Activated T-helper 9 cell treated with anti-CD3 and anti-CD28 coated beads, Interleukin-2, amount 50 U/mL, for 16 hours (primary cell): ENCODE results near the gene DUSP22.

Experiments
- DNase-seq: peaks from one replicate; pipeline ENCODE4 v3.0.0-alpha.2; 2020; ENCODE audit warnings: low read depth

The DUSP22 gene

DNA sequence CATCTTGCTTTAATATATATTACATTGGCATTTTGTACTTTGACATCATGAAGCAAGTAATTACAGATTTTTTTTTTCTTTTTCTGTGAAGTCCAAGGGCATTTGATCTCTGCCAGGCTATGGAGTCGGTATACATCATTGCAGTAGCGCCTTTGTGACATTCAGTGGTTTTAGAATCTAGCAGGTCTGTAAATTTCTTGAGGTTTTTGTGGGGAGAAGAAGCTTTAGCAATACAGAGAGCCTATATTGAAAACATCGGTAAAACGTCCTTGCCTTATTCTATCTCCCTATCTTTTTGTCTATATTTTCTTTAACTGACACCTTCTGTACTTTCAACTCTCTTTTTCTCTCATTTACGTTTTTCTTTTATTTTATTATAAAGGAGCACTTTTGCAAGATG, 47.2 kb downstream of the DUSP22 start:
- DNase-seq = no peak

DNA sequence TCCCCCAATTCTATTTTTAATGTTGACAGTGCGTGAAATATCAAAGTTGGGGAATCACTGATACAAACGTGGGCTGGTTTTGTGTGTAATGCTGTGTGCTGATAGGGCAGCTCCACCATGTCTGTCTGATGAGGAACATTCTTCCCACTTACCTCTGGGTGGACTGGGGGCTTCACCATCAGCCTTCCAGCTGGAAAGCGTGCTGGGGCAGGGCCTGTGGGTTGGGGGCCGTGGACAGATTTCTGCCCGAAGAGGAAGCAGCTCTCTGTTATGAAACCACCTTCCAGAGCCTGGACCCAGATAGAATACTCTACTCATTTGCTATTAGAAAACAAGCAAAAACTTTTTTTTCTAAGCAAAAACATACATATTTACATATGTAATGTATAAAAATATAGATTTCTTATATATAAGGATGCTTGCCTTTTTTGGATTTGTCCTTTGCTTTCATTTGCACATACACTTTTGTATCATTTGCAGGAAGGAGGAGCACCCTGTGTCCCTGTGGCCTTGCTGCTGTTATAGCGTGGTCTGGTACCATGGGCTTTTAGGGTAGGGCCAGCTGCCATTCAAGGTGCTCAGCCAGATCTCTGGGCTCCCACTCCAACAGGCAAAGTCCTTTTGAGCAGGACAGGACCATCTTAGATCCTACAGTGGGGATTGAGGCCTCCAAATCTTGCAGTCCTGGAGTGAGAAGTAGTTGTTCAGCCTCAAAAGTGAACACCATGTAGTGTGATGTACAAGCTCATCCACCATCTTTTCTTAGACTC, 48.1 kb downstream of the DUSP22 start:
- DNase-seq = no peak

DNA sequence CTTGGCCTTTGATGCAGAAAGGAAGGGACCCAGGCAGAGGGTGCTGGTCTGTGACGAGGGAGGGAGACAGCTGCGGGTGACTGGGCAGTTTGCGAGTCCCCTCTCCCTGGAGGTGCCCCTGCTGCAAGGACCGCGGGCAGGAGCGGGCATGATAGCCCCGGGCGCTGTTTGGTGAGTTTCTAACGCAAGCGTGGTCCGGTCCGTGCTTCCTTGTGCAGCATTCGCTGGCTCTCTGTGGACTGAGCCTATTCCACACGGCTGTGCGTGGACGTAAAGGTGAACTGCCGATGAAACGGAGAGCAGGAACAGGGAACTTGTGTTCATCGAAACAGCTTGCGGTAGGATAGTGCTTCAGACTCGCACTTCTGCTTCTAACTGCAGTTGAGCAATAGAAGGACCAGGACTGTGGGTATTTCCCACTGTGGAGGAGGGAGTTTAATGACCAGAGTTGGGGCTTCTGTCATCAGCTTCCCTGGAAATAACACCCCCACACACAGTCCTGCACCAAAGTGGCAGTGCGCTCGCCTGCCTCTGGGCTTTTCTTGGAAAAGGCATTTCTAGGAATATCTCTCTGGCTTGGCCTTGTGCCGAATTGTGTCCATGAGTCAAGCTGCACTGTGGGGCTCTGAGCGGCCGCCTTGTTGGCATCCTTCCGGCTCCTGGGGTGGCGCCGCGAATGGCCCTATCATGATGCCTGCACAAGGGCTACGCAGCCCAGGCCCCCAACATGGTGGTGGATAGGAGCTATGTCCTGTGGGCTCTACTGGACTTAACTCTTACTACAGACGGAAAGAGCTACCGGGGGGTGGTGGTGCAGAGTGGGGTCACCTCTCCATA, 48.9 kb downstream of the DUSP22 start:
- DNase-seq = no peak

DNA sequence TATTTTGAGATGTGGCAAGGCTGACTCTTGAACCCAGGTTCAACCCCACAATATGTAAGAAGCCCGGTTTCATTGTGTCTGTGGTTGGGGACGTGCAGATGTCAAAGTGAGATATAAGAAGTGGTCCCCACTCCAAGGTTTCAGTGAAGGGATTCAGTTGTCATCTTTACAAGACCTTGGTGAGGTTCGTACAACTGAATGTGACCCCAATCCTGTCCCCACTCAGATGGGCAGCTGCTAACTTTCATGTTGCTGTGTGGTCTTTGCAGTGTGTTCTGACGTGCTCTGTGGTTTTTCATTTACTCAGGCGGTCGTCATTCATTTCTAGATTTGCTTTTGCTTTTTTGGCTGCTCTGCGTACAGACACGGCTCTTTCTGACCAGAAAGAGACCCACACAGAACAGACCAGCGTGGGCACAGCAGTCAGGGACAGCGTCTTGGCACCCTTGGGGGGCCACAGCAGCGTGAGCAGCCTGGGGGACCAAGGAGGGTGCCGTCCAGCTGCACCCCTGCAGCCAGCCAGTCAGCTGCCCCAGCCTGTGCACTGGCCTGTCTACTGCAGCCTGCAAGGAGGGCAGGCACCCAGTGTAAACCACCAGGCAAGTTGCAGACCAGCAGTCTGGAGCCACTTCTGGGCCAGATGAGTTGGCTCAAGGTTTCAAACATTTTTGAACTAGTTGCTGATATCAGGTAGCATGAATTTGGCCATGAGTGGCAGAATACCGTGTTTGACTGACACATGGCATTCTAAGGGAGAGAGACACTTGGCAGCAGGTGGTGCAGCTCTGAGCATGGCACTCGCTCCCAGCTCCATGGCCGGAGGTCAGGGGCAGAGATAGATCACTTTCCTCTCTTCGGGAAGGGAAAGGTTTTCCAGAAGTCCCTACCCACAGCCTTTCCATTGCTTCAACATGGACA, 49.9 kb downstream of the DUSP22 start:
- no peak for DNase-seq

DNA sequence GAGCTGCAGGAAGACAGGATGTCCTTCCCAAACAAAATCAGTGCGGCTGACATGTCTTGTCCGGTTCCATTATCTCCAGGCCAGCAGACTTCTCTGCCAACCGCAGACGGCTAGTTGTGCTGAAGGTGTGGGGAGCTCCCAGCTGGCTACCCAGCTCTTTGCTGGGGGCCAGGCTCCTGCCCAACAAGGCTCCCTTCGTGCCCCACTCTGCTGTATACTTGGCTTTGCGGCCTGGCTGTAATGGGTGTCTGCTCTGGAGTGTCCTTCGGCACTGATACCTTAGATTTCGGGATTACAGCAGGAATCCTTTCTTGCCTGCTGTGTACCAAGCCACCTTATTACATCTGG, 50.5 kb downstream of the DUSP22 start:
- DNase-seq = no peak

DNA sequence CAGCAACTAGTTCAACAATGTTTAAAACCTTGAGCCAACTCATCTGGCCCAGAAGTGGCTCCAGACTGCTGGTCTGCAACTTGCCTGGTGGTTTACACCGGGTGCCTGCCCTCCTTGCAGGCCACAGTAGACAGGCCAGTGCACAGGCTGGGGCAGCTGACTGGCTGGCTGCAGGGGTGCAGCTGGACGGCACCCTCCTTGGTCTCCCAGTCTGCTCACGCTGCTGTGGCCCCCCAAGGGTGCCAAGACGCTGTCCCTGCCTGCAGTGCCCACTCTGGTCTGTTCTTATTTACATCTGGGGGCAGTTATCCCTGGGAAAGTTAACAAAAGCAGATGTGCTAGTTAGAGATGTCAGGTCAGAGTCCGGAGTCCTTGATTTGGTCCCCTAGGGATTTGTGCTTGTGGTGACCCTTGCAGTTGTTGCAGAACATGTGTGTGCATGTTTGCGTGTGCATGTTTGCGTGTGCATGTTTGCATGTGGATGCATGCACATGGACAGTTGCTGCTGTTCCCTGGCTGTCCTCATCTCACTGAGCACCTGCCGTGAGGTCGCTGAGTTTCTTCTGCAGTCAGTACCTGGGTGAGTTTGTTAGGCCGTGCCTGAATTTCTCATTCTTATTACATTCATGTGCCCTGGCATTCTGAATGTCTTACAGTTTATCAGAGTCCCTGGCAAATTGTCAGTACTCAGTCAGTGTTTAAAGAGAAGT, 51.1 kb downstream of the DUSP22 start:
- no peak for DNase-seq

DNA sequence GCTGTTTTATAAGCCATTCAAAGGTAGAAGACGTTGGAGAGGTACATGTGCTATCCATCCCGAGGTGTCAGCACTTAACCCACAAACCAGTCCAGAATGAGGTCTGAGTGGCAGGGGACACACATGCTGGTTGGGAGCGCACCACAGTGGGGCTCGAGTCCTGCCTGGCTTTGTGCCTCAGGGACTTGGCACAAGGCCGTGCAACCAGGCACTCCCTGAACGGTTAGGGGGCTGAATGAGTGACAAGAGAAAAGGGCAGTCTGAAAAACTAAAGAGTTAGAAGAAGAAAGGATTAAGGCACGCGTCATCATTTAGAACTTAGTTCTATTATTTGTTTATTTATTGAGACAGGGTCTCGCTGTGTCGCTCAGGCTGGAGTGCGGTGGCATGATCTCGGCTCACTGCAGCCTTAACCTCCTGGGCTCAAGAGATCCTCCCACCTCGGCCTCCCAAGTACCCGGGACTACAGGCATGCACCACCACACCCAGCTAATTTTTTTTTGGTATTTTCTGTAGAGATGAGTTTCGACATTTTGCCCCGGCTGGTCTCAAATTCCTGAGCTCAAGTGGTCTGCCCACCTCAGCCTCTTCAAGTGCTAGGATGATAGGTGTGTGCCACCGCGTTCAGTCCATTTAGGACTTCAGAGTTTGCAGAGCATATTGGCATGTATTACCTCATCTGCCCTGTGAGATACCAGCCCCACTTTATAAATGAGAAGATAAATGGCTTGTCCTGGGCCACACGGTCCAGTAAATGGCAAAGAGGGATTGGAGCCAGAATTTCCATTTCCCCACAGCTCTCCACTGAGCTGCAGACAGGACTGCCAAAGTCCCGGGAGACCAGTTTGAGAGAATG, 51.9 kb downstream of the DUSP22 start:
- DNase-seq = no peak

DNA sequence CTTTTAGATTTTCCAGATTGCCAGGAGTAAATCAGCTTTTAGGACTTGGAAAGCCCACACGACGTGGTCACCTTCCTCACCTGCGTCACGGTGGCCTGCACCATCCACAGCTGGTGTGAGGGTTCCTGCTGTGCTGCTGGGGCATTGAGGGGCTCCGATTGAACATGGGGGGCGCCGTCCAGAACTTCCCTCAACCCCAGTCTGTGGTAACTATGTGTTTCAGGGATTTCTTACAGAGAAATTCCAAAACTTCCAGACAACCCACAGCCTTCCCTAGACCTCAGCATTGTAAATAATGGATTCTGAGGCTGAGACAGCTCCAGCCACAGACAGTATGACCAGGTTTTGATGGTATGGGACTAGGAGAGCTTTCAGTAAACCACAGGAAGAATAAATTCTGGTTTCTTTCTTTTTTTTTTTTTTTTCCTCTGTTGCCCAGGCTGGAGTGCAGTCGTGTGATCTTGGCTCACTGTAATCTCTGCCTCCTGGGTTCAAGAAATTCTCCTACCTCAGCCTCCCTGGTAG, 52.6 kb downstream of the DUSP22 start:
- no peak for DNase-seq

DNA sequence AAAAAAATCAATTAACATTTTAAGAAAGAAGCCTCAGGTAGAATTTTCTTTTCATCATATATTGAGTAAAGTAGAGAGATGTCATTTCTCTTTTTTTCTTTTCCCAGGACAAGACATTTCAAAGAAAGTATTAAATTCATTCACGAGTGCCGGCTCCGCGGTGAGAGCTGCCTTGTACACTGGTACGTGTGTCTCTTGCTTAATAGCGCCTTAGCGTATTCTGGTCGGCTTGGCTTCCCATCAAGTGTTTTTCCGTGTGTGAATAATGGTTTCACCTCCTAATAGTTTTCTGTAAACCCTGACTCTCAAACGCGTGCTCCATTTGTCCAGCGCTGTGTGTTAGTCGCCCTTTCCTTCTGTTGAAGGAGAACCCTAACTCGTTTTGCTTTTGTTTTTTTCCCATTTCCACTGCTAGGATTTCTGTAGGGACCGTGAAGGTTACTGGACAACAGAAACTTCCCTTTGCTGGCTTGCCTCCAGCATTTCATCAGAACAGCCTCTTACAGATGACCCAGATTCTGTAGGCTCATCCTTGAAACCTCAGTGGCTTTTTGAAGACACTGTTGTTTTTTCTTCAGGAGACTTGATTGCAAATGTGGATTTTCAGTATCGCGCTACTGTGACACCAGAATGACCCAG, 53.6 kb downstream of the DUSP22 start:
- no peak for DNase-seq

DNA sequence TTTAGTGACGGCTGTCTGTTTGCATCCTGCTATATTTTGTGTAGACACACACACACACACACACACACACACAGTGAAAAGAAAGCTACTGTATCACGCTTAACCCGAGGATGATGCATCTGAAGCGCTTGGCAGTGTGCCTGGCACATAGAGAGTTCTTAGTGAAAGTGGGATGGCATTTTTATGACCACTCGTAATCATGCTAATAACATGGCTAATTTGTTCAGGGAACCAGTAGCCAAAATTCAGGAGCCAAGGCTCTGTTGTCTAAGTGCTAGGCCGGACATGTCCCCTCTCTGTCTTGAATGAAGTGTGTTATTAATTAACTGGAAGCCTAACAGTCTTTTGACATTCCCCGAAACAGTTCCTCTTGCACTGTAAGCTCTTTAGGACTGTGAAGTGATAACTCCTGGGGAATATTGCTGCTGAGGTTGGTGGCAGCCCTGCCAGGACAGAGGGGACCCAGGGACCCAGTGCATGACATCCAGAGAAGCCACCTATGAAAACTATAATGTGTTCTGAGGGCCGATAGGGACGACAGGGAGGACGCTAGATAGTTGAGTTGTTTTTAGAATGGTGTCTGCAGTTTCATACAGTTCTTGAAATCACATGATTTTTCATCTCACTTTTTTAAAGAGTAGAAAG, 54.2 kb downstream of the DUSP22 start:
- DNase-seq = no peak

DNA sequence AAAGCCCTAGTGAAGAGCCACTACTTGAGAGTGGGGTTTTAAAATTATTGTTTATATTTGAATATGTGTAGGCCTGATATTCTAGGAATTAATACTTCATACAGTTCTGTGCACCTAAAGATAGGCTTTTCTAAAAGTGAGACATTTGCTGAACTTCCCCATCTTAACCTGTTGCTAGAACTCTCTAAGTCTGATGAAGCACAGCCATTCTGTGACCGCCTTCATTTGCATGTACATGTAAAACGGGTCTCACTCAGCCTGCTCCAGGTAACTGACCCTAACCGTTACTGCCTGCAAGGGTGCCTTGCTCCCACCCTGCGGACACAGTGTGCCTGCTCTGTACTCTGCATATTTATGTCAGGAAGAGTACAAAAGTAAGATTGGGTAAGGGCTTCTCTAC, 54.9 kb downstream of the DUSP22 start:
- DNase-seq = no peak

DNA sequence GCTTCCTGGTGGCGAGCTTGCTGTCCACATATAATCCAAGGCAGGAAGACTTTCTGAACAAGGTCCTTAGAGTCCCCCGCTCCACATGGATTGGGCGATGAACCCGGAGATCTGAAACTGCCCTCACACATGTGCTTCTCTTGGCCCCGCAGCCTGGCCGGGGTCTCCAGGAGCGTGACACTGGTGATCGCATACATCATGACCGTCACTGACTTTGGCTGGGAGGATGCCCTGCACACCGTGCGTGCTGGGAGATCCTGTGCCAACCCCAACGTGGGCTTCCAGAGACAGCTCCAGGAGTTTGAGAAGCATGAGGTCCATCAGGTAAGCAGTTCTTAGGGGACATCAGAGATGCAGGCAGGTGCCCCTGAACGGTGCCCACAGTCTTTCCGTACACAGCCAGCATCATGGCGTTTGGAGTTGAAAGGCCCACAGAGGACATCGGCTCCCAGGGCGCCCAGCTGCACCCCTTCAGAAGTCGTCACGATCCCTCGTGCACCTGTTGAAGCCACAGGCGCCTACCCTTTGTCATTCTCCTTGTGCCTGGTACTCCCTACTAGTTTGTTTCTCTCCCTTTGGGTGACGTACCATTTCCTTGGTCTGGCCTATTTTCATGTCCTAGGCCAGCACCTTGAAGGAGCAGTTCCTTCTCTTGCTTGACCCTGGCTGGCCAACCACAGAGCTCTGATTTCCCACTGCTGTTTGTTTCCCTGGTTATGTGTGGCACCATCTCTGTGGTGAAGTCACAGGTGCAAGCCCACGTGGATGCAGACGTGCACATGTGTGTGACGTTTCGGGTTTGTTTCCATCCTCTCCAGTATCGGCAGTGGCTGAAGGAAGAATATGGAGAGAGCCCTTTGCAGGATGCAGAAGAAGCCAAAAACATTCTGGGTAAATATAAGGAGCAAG, 55.9 kb downstream of the DUSP22 start:
- DNase-seq = no peak

DNA sequence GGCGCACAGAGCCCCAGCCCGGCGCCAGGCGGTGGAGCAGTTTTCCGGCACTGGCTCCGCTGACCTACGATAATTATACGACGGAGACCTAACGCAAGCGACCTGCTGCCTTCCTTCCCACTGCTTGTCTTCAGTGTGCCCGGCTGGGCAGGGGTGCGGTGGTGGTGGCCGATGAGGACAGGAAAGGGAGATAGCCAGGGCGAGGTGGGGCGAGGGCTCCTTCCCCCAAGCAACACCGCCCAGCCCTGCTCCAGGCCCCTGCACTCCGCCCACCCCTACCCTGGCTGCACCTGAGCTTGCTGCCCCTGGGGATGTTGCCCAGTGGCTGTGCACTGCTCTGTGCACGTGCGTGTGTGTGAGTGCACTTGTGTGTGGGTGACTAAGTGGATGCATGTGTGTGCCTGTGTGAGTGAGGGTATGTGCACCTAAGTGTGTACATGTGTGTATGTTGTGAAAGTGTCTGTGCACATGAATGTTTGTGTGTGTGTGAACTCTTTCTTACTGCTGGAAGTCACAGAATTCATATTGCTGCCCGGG, 56.6 kb downstream of the DUSP22 start:
- no peak for DNase-seq

DNA sequence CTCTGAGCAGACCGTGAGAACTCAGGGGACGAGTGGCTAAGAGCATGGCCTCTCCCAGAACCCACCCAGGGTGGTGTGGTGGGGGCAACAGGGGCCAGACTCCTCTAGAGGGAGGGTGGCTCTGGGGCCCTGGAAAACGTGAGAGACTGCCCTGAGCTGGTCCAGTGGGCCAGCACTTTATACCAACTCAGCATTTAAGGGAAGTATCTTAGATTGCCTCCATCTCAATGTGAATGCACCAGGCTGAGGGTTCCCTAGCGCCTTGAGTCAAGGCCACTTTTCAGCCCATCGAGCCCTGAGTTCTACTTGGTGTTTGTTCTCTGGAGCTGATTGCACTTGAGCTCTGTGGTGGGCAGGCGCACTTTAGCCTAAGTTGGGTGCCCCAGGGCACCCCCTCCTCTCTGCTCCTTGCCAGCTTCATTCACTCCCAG, 57.2 kb downstream of the DUSP22 start:
- no peak for DNase-seq

DNA sequence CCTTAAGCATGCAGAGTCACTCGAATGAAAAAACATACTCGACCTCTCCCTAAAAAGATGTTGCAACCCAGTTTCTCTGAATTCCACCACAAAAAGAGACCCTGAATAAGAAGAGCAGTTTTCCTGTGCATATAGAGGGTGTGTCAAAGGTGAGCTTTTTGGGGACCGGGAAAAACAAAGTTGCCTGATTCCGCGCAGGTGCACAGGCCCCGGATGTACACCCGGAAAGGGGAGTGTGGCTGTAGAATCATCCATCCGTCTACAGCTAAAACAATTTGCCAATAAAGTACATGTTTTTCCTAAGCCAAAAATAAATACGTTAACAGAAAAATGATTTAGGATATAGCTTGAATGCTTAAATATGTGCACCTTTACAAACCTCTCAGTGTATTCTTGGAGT, 58.1 kb downstream of the DUSP22 start:
- no peak for DNase-seq

DNA sequence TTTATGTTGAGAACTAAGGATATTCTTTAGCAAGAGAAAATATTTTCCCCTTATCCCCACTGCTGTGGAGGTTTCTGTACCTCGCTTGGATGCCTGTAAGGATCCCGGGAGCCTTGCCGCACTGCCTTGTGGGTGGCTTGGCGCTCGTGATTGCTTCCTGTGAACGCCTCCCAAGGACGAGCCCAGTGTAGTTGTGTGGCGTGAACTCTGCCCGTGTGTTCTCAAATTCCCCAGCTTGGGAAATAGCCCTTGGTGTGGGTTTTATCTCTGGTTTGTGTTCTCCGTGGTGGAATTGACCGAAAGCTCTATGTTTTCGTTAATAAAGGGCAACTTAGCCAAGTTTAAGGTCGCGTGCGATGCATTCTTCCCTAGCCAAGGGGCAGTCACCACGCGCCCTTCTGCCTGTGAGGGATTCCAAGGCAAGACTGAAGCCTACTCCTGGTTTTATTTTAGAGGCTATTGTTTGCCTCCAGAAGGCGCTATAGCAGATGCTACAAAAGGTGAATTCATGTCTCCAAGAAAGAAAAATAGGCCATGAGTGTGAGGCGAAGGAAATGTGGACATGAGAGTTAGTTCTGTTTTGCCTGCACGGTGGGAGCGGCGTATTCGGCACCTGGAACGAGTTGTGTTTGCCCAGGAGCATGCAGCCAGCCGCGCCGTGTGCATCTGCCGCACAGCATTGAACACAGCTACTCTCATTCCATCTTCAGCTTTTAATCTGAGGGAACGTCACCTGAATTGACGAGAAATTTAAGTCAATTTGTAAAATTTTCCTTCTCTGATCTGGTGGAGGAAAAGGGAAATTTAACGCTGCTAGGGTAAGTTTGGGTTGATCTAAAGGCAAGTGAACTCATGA, 59.0 kb downstream of the DUSP22 start:
- no peak for DNase-seq

DNA sequence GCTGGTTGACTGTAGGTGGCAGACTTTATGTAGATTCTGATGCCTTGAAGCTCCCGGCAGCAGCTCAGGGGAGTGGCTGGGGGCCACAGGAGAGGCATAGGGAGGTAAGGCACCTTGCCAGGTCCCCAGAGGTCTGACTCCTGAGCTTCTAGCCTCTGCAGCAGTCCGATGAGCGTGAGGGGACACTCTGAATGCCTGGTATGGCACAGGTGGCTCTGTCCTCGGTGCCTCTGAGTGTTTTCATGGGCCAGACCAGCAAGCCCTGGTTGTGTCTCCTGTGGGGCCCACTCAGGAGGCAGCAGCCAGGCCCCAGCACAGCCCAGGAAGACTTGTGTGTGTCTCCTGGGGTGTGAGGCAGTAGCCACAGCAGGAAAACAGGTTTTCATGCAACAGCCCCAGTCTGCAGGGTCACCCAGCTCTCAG, 59.6 kb downstream of the DUSP22 start:
- DNase-seq = no peak
